HAP-1 (cell line): ENCODE measurements around the gene MUS81.

Source experiments
- DNase-seq, 2 experiments: peaks; one replicate each; pipeline ENCODE4 v3.0.0-alpha.2; 2016 to 2020; ENCODE audit warnings: low spot score in 2 of 2
- H3K27me3 ChIP-seq: fragments of 250-450 bp; sonication (Bioruptor Pico); 2 replicates; pipeline ENCODE4 v1.5.1; 2020; ENCODE audit warnings: low read depth, mild to moderate bottlenecking, moderate library complexity
- H3K36me3 ChIP-seq: fragments of 250-450 bp; sonication (Bioruptor Pico); replicated peaks from 2 replicates; pipeline ENCODE4 v1.5.1; 2020; ENCODE audit warnings: mild to moderate bottlenecking
- H3K4me1 ChIP-seq: fragments of 250-450 bp; sonication (Bioruptor Pico); 2 replicates; pipeline ENCODE4 v1.5.1; 2020; ENCODE audit warnings: mild to moderate bottlenecking
- H3K4me3 ChIP-seq: fragments of 250-450 bp; sonication (Bioruptor Pico); 2 replicates; pipeline ENCODE4 v1.5.1; 2020; ENCODE audit warnings: mild to moderate bottlenecking, moderate library complexity
- H3K9me3 ChIP-seq: fragments of 250-450 bp; sonication (Bioruptor Pico); 2 replicates; pipeline ENCODE4 v1.5.1; 2020; ENCODE audit warnings: mild to moderate bottlenecking, moderate library complexity
- in situ Hi-C: fragments of 300-500 bp; cut with MboI; formaldehyde crosslinking; loops from 3 replicates; pipeline ENCODE4 v1.14.3; 2020; ENCODE audit warnings: low sequenced_read_pairs, inconsistent platforms, mixed read lengths

Gene MUS81, protein sequence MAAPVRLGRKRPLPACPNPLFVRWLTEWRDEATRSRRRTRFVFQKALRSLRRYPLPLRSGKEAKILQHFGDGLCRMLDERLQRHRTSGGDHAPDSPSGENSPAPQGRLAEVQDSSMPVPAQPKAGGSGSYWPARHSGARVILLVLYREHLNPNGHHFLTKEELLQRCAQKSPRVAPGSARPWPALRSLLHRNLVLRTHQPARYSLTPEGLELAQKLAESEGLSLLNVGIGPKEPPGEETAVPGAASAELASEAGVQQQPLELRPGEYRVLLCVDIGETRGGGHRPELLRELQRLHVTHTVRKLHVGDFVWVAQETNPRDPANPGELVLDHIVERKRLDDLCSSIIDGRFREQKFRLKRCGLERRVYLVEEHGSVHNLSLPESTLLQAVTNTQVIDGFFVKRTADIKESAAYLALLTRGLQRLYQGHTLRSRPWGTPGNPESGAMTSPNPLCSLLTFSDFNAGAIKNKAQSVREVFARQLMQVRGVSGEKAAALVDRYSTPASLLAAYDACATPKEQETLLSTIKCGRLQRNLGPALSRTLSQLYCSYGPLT

GRCh38 chr11:65860278-65861164, at the start of gene MUS81:
MUS81 (plus strand) TSS chr11:65860433; CDS start chr11:65860754, 321 bp downstream.
- in situ Hi-C loops = no loop called here
- H3K27me3 ChIP-seq = no peaks in the 10 kb centered on the region
- peak; percentile 94 to 99 for DNase-seq
- peak within 1 kb of the TSS; percentile 96 for H3K4me3 ChIP-seq
- H3K9me3 ChIP-seq = no peaks in the 10 kb centered on the region
- H3K36me3 ChIP-seq = peaks cover 62% of the 10 kb centered on the region
- H3K4me1 ChIP-seq = peaks cover 9% of the 10 kb centered on the region; the same call in 1 of the 2 replicates

GRCh38 chr11:65811764-65812475, 48.3 kb upstream of the MUS81 start:
- H3K9me3 ChIP-seq = no peaks in the 10 kb centered on the region
- H3K36me3 ChIP-seq = no peaks in the 10 kb centered on the region
- H3K4me1 ChIP-seq = no peaks in the 10 kb centered on the region
- no peak overlapping the region for H3K4me3 ChIP-seq
- H3K27me3 ChIP-seq = no peaks in the 10 kb centered on the region
- no peak for DNase-seq
- in situ Hi-C loops = no loop called here

DNA sequence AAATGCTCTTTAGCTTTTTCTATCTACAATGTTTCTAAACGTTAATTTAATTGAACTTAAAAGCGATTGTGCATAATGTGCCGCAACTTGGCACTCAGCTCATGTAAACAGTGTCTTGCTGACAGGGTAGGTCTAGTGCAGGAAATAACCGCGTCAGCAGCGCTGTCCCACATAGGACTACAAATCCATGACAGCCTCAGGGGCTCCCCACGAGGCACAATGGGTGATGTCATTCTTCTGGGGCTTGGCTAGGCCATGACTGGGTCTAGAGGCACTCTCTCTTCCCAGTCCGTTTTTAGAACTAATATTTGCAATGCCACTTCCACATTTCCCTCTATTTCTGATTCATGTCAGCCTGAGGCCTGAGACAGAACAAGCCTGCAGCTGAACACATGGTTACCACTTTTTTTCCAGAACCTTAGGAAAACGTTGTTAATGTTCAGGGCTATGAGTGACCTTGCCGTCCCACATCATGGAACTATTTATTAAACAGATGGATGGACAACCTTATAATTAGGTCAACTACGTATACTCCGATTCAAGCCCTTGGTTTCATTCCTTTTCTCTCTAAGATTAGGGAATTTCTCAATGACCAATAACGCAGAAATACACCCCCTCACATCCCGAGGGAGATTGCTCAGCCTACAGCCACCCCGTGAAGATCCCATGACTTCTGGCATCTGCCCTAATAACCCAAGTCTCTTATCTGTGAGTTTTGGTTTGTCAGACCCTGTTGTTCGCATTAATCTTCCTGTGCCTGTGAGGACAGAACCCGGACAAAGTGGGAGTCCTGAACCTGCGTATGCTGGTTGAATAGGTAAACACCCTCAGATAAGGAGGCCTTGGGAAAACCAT, 45.9 kb upstream of the MUS81 start:
- DNase-seq = no peak
- H3K4me3 ChIP-seq = no peak overlapping the region
- no peaks in the 10 kb centered on the region for H3K27me3 ChIP-seq
- in situ Hi-C loops = no loop called here
- no peaks in the 10 kb centered on the region; the same call in 1 of the 2 replicates for H3K36me3 ChIP-seq
- no peaks in the 10 kb centered on the region for H3K9me3 ChIP-seq
- peaks cover 4% of the 10 kb centered on the region for H3K4me1 ChIP-seq

DNA sequence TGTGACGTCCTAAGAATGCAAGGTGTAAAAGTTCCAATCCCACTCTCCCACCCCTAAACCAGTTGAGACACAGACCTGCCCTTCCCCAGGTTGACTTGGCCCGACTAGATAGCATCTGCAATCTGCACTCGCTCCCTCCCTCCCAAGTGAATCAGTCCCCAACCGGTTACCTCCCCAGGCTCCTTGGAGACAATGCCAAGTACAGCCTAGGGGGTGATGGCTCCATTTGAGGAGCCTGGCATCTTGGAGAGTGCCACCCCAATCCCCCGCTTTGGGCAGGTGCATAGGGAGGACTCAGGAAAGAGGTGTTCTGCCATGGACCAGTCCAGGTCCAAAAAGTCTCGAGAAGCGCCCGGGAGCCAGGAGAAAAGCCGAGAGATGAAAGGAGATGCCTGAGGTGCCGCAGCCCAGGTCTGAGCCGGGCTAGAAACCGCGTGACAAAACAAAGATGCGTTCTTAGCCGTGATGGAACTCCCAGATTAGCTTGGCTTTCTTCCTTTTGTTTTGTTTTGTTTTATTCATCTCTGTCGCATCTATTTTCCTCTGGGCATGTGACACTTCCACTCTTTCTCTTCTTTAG, 45.2 kb upstream of the MUS81 start:
- in situ Hi-C loops = no loop called here
- Histone ChIP-seq H3K4me1 (peaks cover 4% of the 10 kb centered on the region), H3K27me3 (no peaks in the 10 kb centered on the region), H3K36me3 (no peaks in the 10 kb centered on the region; the same call in 1 of the 2 replicates), H3K4me3 (no peak overlapping the region), H3K9me3 (no peaks in the 10 kb centered on the region)
- no peak for DNase-seq

DNA sequence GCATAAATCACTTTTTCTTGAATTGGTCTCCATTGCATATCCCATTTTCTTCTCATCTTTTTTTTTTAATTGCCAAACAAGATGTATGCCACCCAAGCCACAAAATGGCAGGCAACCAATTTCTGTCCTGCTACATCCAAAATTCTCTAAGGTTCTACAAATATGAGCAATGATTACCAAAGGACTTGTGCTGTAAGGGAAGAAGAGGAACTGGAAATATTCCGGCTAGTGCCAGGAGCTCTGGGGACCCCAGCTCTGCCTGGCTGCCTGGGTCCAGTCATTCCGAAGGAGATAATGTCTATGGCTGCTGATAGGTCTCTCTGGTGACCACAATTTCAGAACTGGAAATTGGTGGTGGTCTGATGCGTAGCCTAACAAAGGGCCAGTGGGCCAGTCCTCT, 43.5 kb upstream of the MUS81 start:
- H3K36me3 ChIP-seq = no peaks in the 10 kb centered on the region; the same call in 1 of the 2 replicates
- in situ Hi-C loops = no loop called here
- peaks cover 4% of the 10 kb centered on the region for H3K4me1 ChIP-seq
- no peaks in the 10 kb centered on the region for H3K9me3 ChIP-seq
- no peak overlapping the region for H3K4me3 ChIP-seq
- DNase-seq = no peak
- H3K27me3 ChIP-seq = no peaks in the 10 kb centered on the region

- Histone ChIP-seq H3K27me3 (no peaks in the 10 kb centered on the region), H3K4me1 (peaks cover 4% of the 10 kb centered on the region), H3K9me3 (no peaks in the 10 kb centered on the region), H3K4me3 (peak overlapping the region; percentile 40), H3K36me3 (no peaks in the 10 kb centered on the region; the same call in 1 of the 2 replicates)
- DNase-seq = peak in 1 of 2 experiments; percentile 18
- in situ Hi-C loops = no loop called here
These were observed 42.9 kb upstream of the MUS81 start for GRCh38 chr11:65817312-65817834.

DNA sequence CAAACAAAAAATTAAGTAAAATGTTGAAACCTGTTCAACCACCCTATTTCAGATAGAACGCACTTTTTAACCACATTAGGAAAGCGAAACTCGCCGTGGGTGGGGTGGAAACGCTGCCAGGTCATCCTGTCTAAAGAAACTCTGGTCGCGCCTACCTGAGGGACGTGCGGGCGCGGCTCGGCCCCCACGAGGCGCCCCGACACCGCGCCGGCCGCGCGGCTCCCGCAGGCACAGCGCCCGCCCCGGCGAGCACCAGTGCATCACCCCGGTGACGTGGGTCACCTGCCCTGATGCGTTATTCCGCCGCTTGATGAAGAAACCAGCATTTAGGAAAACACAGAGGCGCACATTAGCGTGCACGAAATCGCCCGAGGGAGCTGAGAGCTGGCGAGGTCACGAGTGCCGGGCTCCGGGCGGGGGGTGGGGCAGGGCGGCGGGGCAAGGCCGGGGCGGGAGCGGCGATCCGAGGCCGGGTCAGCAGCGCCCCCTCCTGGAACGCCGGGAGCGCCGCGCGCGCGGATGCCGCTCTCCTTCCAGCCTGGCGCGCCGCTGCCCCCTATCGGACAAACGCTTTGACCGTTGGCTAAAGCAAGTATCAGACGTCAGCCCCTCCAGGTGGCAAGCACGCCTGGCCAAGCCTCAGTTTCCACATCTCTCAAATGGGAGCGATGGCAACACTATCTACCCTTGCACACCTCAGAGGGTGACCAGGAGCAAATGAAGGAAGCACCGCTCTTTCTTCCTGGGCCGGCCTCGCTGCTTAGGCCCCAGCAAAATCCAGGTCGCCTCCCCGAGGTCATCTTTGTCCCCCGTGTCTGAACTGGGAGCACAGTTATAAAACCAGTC, 42.2 kb upstream of the MUS81 start:
- Histone ChIP-seq H3K9me3 (no peaks in the 10 kb centered on the region), H3K36me3 (no peaks in the 10 kb centered on the region; the same call in 1 of the 2 replicates), H3K4me3 (peak overlapping the region; percentile 40), H3K27me3 (no peaks in the 10 kb centered on the region), H3K4me1 (peaks cover 4% of the 10 kb centered on the region)
- in situ Hi-C loops = no loop called here
- peak; percentile 72 to 98 for DNase-seq

DNA sequence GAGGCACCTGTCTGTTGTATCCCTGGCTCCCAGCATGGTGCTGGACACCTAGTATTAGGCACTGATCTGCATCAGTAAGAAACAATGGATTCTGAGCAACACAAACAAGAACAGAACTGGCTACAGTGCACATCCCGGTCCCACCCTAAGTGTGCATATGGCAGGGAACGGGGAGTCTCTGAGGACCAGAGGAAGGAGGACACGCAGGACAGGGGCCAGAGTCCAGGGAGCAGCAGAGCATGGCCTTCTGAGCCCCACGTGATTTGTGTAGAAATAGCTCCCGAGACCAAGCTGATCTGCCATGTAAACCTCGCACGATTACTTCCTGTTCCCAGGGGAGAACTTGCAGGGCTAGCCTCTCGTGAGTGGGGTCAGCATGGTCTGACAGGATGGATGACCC, 39.1 kb upstream of the MUS81 start:
- no peak for DNase-seq
- no peaks in the 10 kb centered on the region; the same call in 1 of the 2 replicates for H3K36me3 ChIP-seq
- in situ Hi-C loops = no loop called here
- no peaks in the 10 kb centered on the region for H3K27me3 ChIP-seq
- H3K4me1 ChIP-seq = peaks cover 4% of the 10 kb centered on the region
- no peaks in the 10 kb centered on the region for H3K9me3 ChIP-seq
- no peak overlapping the region for H3K4me3 ChIP-seq

GRCh38 chr11:65822776-65823528, 37.3 kb upstream of the MUS81 start:
- Histone ChIP-seq H3K9me3 (no peaks in the 10 kb centered on the region), H3K4me3 (no peak overlapping the region), H3K4me1 (no peaks in the 10 kb centered on the region), H3K36me3 (no peaks in the 10 kb centered on the region), H3K27me3 (no peaks in the 10 kb centered on the region)
- in situ Hi-C loops = no loop called here
- no peak for DNase-seq

GRCh38 chr11:65826984-65827735, 33.1 kb upstream of the MUS81 start:
- DNase-seq = no peak
- H3K9me3 ChIP-seq = no peaks in the 10 kb centered on the region
- in situ Hi-C loops = no loop called here

More at GRCh38 chr11:65826984-65827735, 33.1 kb upstream of the MUS81 start:
- H3K4me1 ChIP-seq = no peaks in the 10 kb centered on the region
- H3K36me3 ChIP-seq = no peaks in the 10 kb centered on the region
- H3K4me3 ChIP-seq = no peak overlapping the region
- peaks cover 9% of the 10 kb centered on the region for H3K27me3 ChIP-seq
